ENCODE results near the gene AQP6. TPM values are rescaled to one million over a fixed set of nuclear protein-coding genes. Genes with fewer than 3 reads are reported as not detected.

Gene AQP6
- total RNA-seq, 4 donors from 2014 or later = 0.56 TPM; not detected in 3

DNA sequence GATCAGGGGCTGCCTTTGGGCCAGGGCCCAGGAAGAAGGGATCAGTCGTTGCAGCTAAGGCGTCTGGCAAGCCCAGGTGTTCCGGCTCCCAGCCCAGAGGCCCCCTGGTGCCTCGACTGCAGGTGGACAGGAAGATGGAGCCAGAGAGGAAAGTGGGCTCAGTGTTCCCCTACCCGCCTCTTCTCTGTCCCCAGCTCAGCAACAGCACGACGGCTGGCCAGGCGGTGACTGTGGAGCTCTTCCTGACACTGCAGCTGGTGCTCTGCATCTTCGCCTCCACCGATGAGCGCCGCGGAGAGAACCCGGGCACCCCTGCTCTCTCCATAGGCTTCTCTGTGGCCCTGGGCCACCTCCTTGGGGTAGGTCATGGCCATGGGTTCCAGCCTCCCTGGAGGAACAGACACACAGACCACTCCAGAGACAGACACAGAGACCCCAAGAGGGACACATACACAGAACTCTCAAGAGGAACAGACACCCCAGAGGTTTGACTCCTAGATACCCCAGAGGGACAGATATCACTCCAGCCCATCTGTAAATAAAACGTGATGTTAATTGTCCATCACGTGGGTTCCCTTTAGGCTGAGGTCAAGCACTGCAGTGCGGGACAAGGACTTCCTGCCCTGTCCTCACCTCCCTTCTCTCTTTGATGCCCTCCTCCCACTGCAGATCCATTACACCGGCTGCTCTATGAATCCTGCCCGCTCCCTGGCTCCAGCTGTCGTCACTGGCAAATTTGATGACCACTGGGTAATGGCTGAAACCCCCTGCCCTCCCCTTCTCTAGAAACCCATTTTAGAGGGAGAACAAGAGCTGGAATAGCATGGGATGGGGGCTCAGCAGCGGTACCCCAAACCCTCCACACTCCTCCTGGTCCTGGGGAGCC lies 18.5 kb upstream of the AQP6 start:
- ATAC-seq (ENCODE audit: low FRiP score) (no peak), DNase-seq (ENCODE audit: low spot score) (no peak)
- TF ChIP-seq, protein P1, sequence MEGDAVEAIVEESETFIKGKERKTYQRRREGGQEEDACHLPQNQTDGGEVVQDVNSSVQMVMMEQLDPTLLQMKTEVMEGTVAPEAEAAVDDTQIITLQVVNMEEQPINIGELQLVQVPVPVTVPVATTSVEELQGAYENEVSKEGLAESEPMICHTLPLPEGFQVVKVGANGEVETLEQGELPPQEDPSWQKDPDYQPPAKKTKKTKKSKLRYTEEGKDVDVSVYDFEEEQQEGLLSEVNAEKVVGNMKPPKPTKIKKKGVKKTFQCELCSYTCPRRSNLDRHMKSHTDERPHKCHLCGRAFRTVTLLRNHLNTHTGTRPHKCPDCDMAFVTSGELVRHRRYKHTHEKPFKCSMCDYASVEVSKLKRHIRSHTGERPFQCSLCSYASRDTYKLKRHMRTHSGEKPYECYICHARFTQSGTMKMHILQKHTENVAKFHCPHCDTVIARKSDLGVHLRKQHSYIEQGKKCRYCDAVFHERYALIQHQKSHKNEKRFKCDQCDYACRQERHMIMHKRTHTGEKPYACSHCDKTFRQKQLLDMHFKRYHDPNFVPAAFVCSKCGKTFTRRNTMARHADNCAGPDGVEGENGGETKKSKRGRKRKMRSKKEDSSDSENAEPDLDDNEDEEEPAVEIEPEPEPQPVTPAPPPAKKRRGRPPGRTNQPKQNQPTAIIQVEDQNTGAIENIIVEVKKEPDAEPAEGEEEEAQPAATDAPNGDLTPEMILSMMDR (IDR thresholded peaks at IDR 0.05) = no peak

DNA sequence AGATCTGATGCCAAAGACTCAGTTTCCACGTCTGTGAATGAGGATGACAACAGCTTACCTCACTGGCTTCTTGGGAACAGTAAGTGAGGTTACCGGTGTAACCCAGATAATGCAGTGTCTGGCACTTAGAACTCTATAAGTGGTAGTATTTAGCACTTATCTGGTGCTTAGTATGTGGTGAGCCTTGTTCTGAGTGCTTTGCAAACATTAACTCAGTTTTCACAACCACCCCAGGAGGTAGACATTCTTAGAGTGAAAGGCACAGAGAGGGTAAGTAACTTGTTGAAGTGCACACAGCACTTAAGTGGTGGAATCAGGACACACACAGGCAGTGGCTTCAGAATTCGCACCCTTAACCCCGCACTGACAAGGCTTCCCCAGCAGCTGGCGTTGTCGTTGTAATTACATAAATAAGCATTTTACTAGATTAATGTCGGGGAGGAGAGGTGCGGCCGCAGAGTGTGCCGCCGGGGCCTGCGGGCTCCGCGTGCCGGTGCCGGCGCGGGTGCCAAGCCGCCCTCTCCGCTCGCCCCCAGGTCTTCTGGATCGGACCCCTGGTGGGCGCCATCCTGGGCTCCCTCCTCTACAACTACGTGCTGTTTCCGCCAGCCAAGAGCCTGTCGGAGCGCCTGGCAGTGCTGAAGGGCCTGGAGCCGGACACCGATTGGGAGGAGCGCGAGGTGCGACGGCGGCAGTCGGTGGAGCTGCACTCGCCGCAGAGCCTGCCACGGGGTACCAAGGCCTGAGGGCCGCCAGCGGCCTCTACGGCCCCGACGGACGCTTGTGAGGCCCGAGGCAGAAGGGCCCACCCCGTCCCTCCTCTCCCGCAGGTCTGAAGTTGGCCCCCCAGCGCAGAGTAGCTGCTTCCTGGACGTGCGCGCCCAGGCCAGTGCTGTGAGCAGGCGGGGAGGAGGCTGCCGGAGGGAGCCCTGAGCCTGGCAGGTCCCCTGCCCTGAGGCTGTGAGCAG lies 17.6 kb upstream of the AQP6 start:
- no peak for DNase-seq (ENCODE audit: low spot score)
- no peak for ATAC-seq (ENCODE audit: low FRiP score)

DNA sequence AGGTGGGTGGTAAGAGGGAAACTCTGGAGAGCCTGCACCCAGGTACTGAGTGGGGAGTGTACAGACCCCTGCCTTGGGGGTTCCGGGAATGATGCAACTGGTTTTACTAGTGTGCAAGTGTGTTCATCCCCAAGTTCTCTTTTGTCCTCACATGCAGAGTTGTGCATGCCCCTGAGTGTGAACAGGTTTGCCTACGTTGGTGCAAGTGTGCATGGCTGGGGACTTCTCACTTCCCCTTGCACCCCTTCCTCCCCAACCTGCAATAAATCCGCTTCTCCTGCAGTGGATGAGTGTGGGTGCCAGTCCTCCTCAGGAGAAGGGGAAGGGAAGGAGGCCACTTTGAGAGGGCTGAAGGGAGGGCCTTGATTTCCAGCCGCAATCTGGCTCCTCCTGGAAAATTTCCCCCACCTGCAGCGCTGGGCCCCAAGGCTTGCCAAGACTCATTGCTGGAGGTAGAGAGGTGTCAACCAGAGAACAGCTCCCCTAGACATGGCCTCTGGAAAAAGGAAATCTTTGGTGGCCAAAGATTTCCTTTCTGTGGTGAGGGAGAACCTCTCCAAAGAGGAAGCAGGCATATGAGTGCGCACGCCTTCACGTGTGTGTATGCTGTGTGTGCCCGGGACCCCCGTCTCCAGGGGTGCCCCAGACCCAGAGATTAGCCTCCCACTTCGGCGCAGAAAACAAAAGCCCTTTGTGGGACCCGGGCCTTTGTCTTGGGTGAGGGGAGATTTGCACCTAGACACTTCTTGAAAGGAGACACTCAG lies 16.7 kb upstream of the AQP6 start:
- no peak for ATAC-seq (ENCODE audit: low FRiP score)
- TF ChIP-seq, protein P1 (IDR thresholded peaks at IDR 0.05) = no peak
- no peak for DNase-seq (ENCODE audit: low spot score)

More for the DNA sequence above, 17.6 kb upstream of the AQP6 start:
- TF ChIP-seq, protein P1 (IDR thresholded peaks at IDR 0.05) = no peak

DNA sequence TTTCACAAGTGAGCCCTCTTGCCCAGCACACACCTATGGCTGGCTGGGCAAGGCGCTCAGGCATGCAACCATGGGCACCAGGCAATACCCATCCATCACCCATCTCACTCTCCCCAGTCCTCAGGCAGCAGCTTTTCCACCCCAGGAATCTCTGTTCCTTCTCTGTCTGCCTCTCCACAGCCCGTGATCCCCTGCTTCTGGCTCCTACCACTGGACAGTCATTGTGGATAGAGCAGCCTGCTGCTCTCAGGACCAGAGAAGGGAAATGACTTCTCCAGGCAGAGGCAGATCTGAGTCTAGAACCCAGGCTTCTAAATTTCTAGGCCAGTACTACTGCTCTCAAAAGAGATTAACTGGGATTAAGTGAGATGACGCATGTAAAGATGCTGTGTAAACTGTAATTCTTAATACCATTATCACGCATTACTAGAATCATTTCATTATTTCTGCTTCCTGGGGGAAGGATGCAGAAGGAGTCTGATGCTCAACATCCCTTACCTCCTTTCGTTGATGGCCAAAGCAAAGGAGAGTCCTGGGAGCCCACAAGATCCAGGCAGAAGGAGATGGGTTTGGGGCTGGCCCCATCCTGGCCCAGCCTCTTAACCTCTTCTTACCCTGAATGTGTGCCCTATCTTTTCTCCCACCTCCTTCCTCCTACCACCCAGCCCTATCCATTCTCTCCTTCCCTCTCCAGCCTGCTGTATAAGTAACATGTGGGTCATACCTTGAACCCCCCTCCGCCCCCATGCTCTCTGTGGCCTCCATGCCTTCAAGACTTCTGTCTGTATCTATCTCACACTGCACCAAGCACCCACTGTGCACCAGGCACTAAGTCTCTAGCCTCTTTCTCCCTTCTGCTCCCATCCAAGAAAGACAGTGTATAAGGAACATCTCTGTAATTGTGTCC lies 15.8 kb upstream of the AQP6 start:
- ATAC-seq (ENCODE audit: low FRiP score) (no peak), DNase-seq (ENCODE audit: low spot score) (no peak)
- TF ChIP-seq, protein P1 (IDR thresholded peaks at IDR 0.05) = no peak

DNA sequence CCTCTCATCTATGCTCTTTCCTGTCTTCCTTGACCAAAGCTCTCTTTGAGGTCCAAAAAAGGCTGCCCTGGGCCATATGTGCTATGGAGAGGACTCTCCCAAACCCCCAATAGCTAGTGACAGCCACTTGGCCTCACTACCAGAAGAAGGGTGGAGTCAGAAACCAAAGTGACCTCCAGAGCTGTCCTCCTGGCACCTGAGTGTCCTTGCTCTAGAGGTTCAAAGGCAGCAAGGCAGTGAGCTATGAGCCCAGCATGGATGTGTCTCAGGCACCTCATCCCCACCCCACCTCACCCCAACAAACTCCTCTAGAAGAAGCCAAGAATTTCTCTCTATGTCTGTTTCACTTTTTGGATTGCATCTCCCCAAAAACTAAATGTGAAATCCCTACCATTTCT lies 15.2 kb upstream of the AQP6 start:
- DNase-seq (ENCODE audit: low spot score) = no peak
- ATAC-seq (ENCODE audit: low FRiP score) = no peak
- TF ChIP-seq, protein P1 (IDR thresholded peaks at IDR 0.05) = no peak
